ENCODE results near the gene CCNH. TPM values are rescaled to one million over a fixed set of nuclear protein-coding genes. Genes with fewer than 3 reads are reported as not detected.

Gene CCNH
- total and polyA plus RNA-seq, 9 of the 15 experiments (the other 6 are each of a cell fraction or from before 2014, with no cell fraction given), result 100 to 213 (median 150) TPM

DNA sequence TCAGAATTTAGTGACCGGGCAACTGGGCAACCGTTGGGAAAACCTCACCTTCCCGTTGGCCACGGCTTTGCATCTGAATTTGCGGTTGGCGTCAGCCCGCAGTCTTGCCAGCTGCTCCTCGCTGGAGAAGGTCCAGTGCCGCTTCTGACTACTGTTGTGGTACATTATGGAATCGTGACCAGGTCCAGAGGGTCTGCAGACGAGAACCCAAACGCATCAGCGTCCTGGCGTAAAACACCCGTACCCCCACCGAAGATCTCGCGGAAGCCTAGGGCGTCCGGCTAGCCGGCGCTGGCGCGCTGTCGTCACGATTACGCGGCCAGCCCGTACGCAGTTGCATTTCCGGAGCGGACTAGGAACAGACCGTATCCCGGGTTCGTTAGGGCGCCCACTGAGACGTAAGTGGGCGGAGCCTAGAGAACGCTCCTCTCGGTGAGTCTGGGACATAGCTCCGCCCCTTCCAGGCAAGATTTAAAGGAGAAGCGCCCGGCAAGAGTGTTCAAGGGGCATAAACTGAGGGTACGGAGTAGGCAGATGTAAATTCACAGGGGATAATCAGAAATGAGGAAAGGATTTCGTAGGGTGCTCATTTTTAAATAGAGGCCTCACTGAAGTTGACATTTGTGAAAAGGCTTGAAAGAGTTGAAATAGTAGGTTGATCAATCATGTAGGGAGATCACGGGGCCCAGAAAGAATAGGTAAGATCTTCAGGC, at the start of gene CCNH (continued):
- 0 out of 2 replicates have a peak, but pooled peaks have one; percentile 59 for TF ChIP-seq FOXP1 (CRISPR knock-in tag; IDR thresholded peaks at IDR 0.05)
- no peak for TF ChIP-seq KLF13 (tag; IDR thresholded peaks at IDR 0.05; ENCODE audit: borderline replicate concordance, low read depth)
- TF ChIP-seq, protein P1, sequence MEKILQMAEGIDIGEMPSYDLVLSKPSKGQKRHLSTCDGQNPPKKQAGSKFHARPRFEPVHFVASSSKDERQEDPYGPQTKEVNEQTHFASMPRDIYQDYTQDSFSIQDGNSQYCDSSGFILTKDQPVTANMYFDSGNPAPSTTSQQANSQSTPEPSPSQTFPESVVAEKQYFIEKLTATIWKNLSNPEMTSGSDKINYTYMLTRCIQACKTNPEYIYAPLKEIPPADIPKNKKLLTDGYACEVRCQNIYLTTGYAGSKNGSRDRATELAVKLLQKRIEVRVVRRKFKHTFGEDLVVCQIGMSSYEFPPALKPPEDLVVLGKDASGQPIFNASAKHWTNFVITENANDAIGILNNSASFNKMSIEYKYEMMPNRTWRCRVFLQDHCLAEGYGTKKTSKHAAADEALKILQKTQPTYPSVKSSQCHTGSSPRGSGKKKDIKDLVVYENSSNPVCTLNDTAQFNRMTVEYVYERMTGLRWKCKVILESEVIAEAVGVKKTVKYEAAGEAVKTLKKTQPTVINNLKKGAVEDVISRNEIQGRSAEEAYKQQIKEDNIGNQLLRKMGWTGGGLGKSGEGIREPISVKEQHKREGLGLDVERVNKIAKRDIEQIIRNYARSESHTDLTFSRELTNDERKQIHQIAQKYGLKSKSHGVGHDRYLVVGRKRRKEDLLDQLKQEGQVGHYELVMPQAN (IDR thresholded peaks at IDR 0.05; ENCODE audit: borderline replicate concordance), result peak; percentile 23; the same call in 1 of the 2 replicates
- TF ChIP-seq ZNF12 (CRISPR knock-in tag; IDR thresholded peaks at IDR 0.05), result 0 out of 2 replicates have a peak, but pooled peaks have one; percentile 40
- TF ChIP-seq L3MBTL2 (IDR thresholded peaks at IDR 0.05), result no peak
- no peak for TF ChIP-seq NFE2L1 (tag; IDR thresholded peaks at IDR 0.05; ENCODE audit: borderline replicate concordance, low read depth)
- no peak for TF ChIP-seq NCOA2 (IDR thresholded peaks at IDR 0.05; ENCODE audit: partially characterized antibody in 2 of 2)
- TF ChIP-seq ZNF77 (CRISPR knock-in tag; IDR thresholded peaks at IDR 0.05), result no peak
- no peak for TF ChIP-seq SREBF1 (IDR thresholded peaks at IDR 0.05; ENCODE audit: borderline replicate concordance, low read depth, low read length)
- TF ChIP-seq, protein P2, sequence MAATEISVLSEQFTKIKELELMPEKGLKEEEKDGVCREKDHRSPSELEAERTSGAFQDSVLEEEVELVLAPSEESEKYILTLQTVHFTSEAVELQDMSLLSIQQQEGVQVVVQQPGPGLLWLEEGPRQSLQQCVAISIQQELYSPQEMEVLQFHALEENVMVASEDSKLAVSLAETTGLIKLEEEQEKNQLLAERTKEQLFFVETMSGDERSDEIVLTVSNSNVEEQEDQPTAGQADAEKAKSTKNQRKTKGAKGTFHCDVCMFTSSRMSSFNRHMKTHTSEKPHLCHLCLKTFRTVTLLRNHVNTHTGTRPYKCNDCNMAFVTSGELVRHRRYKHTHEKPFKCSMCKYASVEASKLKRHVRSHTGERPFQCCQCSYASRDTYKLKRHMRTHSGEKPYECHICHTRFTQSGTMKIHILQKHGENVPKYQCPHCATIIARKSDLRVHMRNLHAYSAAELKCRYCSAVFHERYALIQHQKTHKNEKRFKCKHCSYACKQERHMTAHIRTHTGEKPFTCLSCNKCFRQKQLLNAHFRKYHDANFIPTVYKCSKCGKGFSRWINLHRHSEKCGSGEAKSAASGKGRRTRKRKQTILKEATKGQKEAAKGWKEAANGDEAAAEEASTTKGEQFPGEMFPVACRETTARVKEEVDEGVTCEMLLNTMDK (IDR thresholded peaks at IDR 0.05; ENCODE audit: borderline replicate concordance, insufficient read depth, low read depth, low read length, poor library complexity, severe bottlenecking), result no peak
- peak; percentile 67; the same call in 1 of the 2 replicates for TF ChIP-seq KHSRP (IDR thresholded peaks at IDR 0.05)
- TF ChIP-seq RFX5 (IDR thresholded peaks at IDR 0.05; ENCODE audit: low read depth, low read length), result no peak
- peak; percentile 69; the same call in 1 of the 2 replicates for TF ChIP-seq CHCHD3 (CRISPR knock-in tag; IDR thresholded peaks at IDR 0.05)
- no peak for TF ChIP-seq NFIX (CRISPR knock-in tag; IDR thresholded peaks at IDR 0.05; ENCODE audit: low read depth)
- TF ChIP-seq CCAR2 (IDR thresholded peaks at IDR 0.05; ENCODE audit: low read depth, low read length), result no peak
- TF ChIP-seq, protein P3, sequence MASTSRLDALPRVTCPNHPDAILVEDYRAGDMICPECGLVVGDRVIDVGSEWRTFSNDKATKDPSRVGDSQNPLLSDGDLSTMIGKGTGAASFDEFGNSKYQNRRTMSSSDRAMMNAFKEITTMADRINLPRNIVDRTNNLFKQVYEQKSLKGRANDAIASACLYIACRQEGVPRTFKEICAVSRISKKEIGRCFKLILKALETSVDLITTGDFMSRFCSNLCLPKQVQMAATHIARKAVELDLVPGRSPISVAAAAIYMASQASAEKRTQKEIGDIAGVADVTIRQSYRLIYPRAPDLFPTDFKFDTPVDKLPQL (IDR thresholded peaks at IDR 0.05; ENCODE audit: extremely low read depth, insufficient read length), result no peak
- TF ChIP-seq MYBL2 (IDR thresholded peaks at IDR 0.05; ENCODE audit: low read depth), result peak; percentile 54; the same call in 1 of the 2 replicates
- TF ChIP-seq MYBL2 (CRISPR knock-in tag; IDR thresholded peaks at IDR 0.05; ENCODE audit: borderline replicate concordance), result no peak
- no peak for TF ChIP-seq NCOR1 (IDR thresholded peaks at IDR 0.05)
- TF ChIP-seq, protein P4, sequence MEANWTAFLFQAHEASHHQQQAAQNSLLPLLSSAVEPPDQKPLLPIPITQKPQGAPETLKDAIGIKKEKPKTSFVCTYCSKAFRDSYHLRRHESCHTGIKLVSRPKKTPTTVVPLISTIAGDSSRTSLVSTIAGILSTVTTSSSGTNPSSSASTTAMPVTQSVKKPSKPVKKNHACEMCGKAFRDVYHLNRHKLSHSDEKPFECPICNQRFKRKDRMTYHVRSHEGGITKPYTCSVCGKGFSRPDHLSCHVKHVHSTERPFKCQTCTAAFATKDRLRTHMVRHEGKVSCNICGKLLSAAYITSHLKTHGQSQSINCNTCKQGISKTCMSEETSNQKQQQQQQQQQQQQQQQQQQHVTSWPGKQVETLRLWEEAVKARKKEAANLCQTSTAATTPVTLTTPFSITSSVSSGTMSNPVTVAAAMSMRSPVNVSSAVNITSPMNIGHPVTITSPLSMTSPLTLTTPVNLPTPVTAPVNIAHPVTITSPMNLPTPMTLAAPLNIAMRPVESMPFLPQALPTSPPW (CRISPR knock-in tag; IDR thresholded peaks at IDR 0.05), result peak; percentile 65
- TF ChIP-seq GABPB1 (CRISPR knock-in tag; IDR thresholded peaks at IDR 0.05), result peak; percentile 89
- TF ChIP-seq ZC3H4 (CRISPR knock-in tag; IDR thresholded peaks at IDR 0.05; ENCODE audit: borderline replicate concordance), result no peak
- TF ChIP-seq FOXJ3 (CRISPR knock-in tag; IDR thresholded peaks at IDR 0.05), result no peak

Data from K562 (cell line).